Upper lobe of right lung (tissue), 1 donor: Measurements from ENCODE around the gene ETF1. TPM values are rescaled to one million over a fixed set of nuclear protein-coding genes. Genes with fewer than 3 reads are reported as not detected.
"Not testable (repeated sequence)": the region's sequence is repeated elsewhere in the genome, so short reads cannot be mapped to it uniquely, and the experiment has no call there.

Experiments
- ATAC-seq: fragments of 200-7000 bp; cut with Tn5 transposase; one replicate; pipeline ENCODE4 v1.9.1; 2020; ENCODE audit warnings: mild to moderate bottlenecking, moderate library complexity
- DNase-seq: peaks from one replicate; pipeline ENCODE4 v3.0.0-alpha.2; 2020
- H3K27ac ChIP-seq: fragments of 200-600 bp; one replicate; pipeline ENCODE4 v1.8.0; 2022
- H3K27me3 ChIP-seq: fragments of 200-600 bp; one replicate; pipeline ENCODE4 v1.8.0; 2022; ENCODE audit warnings: mild to moderate bottlenecking
- H3K36me3 ChIP-seq: fragments of 200-600 bp; one replicate; pipeline ENCODE4 v1.8.0; 2022
- H3K4me1 ChIP-seq: fragments of 200-600 bp; one replicate; pipeline ENCODE4 v1.8.0; 2022
- H3K4me3 ChIP-seq: fragments of 200-600 bp; one replicate; pipeline ENCODE4 v1.8.0; 2022; ENCODE audit warnings: mild to moderate bottlenecking
- H3K9me3 ChIP-seq: fragments of 200-600 bp; one replicate; pipeline ENCODE4 v1.8.0; 2022
- CTCF ChIP-seq: fragments of 200-600 bp; IDR thresholded peaks from one replicate; pipeline ENCODE4 v1.8.0; 2022; ENCODE audit warnings: antibody characterized with exemption
- intact Hi-C: fragments of 100-400 bp; cut with DNase I; formaldehyde crosslinking; loops from one replicate; pipeline ENCODE4 v1.11.0; 2022
- total RNA-seq: library from RNA; stranded (reverse); fragmentation: NEBNext Ultra II Directional; extraction: Animal tissue kit (Norgen Biotek cat#: 25700); gene quantifications from one replicate; pipeline ENCODE4 v1.2.1, GENCODE V29; 2021
- donor health status: DM: no; HTN: yes; CAD: no; lungs with severe emphysema.

Gene ETF1
- total RNA-seq, 1 donor from 2014 or later = 114 TPM

DNA sequence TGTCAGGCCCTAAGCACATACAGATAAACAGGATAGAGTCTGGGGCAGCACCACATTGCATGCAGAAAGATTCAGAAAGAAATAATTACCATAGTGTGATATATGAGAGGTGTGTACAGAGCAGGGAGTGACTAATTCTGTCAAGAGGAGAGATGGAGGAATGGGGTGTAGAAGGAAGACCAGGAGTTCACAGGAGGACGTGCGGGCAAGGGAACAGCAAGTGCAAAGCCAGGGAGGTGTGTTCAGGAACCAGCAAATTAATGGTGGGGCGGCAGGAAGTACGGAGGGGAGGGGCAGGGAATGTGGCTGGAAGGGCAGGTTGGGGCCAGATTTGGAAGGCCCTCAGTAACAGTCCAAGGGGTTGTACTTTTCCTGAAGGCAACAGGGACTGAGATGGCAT is 60.4 kb downstream of the ETF1 start:
- DNase-seq = no peak

DNA sequence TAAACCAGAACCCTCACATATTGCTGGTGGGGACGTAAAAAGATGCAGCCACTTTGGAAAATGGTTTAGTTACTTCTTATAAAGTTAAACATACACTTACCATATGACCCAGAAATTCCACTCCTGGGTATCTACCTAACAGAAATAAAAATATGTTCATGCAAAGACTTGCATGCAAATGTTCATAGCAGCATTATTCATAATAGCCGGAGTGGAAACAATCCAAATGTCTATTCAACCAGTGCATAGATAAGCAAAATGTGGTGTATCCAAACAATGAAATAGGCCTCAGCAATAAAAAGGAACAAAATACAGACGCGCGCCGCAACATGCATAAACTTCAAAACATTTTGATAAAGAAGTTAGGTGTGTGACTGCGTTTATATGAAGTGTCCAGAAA is 66.1 kb downstream of the ETF1 start:
- TF ChIP-seq CTCF = no peak

More for the DNA sequence above, 60.4 kb downstream of the ETF1 start:
- TF ChIP-seq CTCF = no peak
- ATAC-seq = no peak
- intact Hi-C loops = no loop called here
- H3K27ac ChIP-seq = no peak overlapping the region
- no peak overlapping the region for H3K4me3 ChIP-seq
- no peaks in the 10 kb centered on the region for H3K4me1 ChIP-seq
- no peaks in the 10 kb centered on the region for H3K9me3 ChIP-seq
- H3K36me3 ChIP-seq = no peaks in the 10 kb centered on the region
- H3K27me3 ChIP-seq = no peaks in the 10 kb centered on the region

GRCh38 chr5:138473151-138473550 is 69.9 kb downstream of the ETF1 start:
- intact Hi-C loops, ATAC-seq, DNase-seq: not testable (repeated sequence)

More for the DNA sequence above, 66.1 kb downstream of the ETF1 start:
- intact Hi-C loops = no loop called here
- no peak for DNase-seq
- ATAC-seq = no peak
- Histone ChIP-seq H3K27ac (no peak overlapping the region), H3K4me3 (no peak overlapping the region), H3K9me3 (no peaks in the 10 kb centered on the region), H3K4me1 (no peaks in the 10 kb centered on the region), H3K27me3 (no peaks in the 10 kb centered on the region), H3K36me3 (no peaks in the 10 kb centered on the region)

DNA sequence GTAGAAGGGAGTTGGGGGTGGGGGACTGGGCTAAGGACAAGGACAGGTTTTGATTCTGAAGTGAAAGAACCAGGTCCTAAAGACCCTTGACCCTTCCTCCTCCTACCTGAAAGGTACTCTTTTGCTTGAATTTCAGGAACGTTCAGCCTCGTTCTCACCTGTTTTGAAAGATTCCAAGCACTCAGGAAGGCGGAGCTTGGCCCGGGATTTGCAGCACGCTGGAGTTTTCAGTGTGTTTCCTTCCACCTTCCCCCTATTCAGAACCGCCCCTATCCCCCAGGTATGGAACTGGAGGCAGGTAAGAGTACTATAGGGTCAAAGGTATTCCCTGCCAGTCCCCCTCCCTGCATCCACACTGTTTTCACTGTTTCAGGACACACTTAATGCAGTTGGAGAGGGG is 70.7 kb downstream of the ETF1 start:
- Histone ChIP-seq H3K4me1 (peaks cover 5% of the 10 kb centered on the region), H3K27ac (no peak overlapping the region), H3K9me3 (no peaks in the 10 kb centered on the region), H3K4me3 (no peak overlapping the region), H3K36me3 (peaks cover 7% of the 10 kb centered on the region), H3K27me3 (no peaks in the 10 kb centered on the region)
- DNase-seq = no peak
- intact Hi-C loops = no loop called here
- TF ChIP-seq CTCF = no peak
- no peak for ATAC-seq

More at GRCh38 chr5:138473151-138473550, 69.9 kb downstream of the ETF1 start:
- not testable (repeated sequence) for H3K27ac ChIP-seq, H3K4me3 ChIP-seq, H3K4me1 ChIP-seq, H3K27me3 ChIP-seq, H3K9me3 ChIP-seq, H3K36me3 ChIP-seq

- no peak for ATAC-seq
- peaks cover 14% of the 10 kb centered on the region for H3K36me3 ChIP-seq
- DNase-seq = no peak
- H3K4me3 ChIP-seq = no peak overlapping the region
- no peaks in the 10 kb centered on the region for H3K9me3 ChIP-seq
- no peaks in the 10 kb centered on the region for H3K27me3 ChIP-seq
- no peak for TF ChIP-seq CTCF
- no peak overlapping the region for H3K27ac ChIP-seq
- H3K4me1 ChIP-seq = peaks cover 19% of the 10 kb centered on the region
- intact Hi-C loops = no loop called here
Measured at GRCh38 chr5:138471052-138471361, 72.0 kb downstream of the ETF1 start.

GRCh38 chr5:138470322-138471051 is 72.5 kb downstream of the ETF1 start:
- no peak overlapping the region for H3K27ac ChIP-seq
- no peaks in the 10 kb centered on the region for H3K9me3 ChIP-seq
- no peaks in the 10 kb centered on the region for H3K27me3 ChIP-seq
- ATAC-seq = peak; percentile 4
- TF ChIP-seq CTCF = no peak
- H3K4me1 ChIP-seq = peaks cover 21% of the 10 kb centered on the region
- no peak overlapping the region for H3K4me3 ChIP-seq
- intact Hi-C loops = no loop called here
- no peak for DNase-seq
- peaks cover 14% of the 10 kb centered on the region for H3K36me3 ChIP-seq
